ENCODE measurements around the gene RASA4B.
A peak's percentile ranks its signal among the peaks of the same experiment; 100 is the strongest.

Gene RASA4B

GRCh38 chr7:102453319-102453718 is 64.3 kb downstream of the RASA4B start:
- no peak overlapping the region for H3K18ac ChIP-seq (ENCODE audit: low read length)
- H4K91ac ChIP-seq (ENCODE audit: low read depth, low read length, poor library complexity) = no peak overlapping the region
- no peak overlapping the region for H2AFZ ChIP-seq (ENCODE audit: low read length)
- H3K4ac ChIP-seq (ENCODE audit: low read length) = no peak overlapping the region
- H3K79me1 ChIP-seq (ENCODE audit: low read depth, low read length) = no peaks in the 10 kb centered on the region
- H3K23ac ChIP-seq (ENCODE audit: low read depth, low read length, poor library complexity) = no peak overlapping the region
- no peak overlapping the region for H3K4me3 ChIP-seq (ENCODE audit: low read length in 2 of 2)
- H3K36me3 ChIP-seq (replicated peaks in 1 of 2; ENCODE audit: control insufficient read depth in 2 of 2, insufficient read depth in 2 of 2, low read length in 2 of 2) = peaks cover 19 to 36% of the 10 kb centered on the region in 2 donors
- no peak overlapping the region for H2AK5ac ChIP-seq (ENCODE audit: low read depth, low read length)
- H3K9me3 ChIP-seq (replicated peaks in 1 of 2; ENCODE audit: control insufficient read depth in 2 of 2, insufficient read depth in 1 of 2, low read depth in 1 of 2, low read length in 2 of 2) = no peaks in the 10 kb centered on the region
- no peak overlapping the region for H3K27ac ChIP-seq (replicated peaks; ENCODE audit: low read length)
- H3K27me3 ChIP-seq (ENCODE audit: control insufficient read depth in 3 of 3, insufficient read depth in 3 of 3, low read depth in 1 of 3, low read length in 3 of 3) = no peaks in the 10 kb centered on the region
- WGBS, 2 donors (ENCODE audit: extremely low coverage in 2 of 2, insufficient read length in 2 of 2, insufficient replicate concordance in 1 of 2) = no CpG with 5 or more reads among the region's 7 CpGs
- H2BK120ac ChIP-seq (ENCODE audit: low read depth, low read length) = no peak overlapping the region
- H2BK5ac ChIP-seq (ENCODE audit: low read length) = no peak overlapping the region
- H2BK12ac ChIP-seq (ENCODE audit: low read length) = no peak overlapping the region
- no peak overlapping the region for H3K14ac ChIP-seq (ENCODE audit: low read length)
- no peak overlapping the region for H3K4me2 ChIP-seq (ENCODE audit: insufficient read depth, low read length, poor library complexity, severe bottlenecking)
- no peak for DNase-seq (ENCODE audit: low spot score)
- H3K9ac ChIP-seq (ENCODE audit: low read depth, low read length, poor library complexity) = no peak overlapping the region
- peaks cover 5 to 7% of the 10 kb centered on the region in 2 donors for H3K4me1 ChIP-seq (ENCODE audit: control insufficient read depth in 2 of 2, insufficient read depth in 1 of 2, low read depth in 1 of 2, low read length in 2 of 2)
- no peak overlapping the region for H4K8ac ChIP-seq (ENCODE audit: low read depth, low read length)
- no peak overlapping the region for H2BK15ac ChIP-seq (ENCODE audit: low read length)

- Histone ChIP-seq H3K27me3 (ENCODE audit: control insufficient read depth in 3 of 3, insufficient read depth in 3 of 3, low read depth in 1 of 3, low read length in 3 of 3) (no peaks in the 10 kb centered on the region), H3K79me1 (ENCODE audit: low read depth, low read length) (no peaks in the 10 kb centered on the region), H3K23ac (ENCODE audit: low read depth, low read length, poor library complexity) (no peak overlapping the region), H3K14ac (ENCODE audit: low read length) (no peak overlapping the region), H2BK5ac (ENCODE audit: low read length) (no peak overlapping the region), H2AFZ (ENCODE audit: low read length) (no peak overlapping the region), H3K4ac (ENCODE audit: low read length) (no peak overlapping the region), H2BK15ac (ENCODE audit: low read length) (no peak overlapping the region), H3K4me2 (ENCODE audit: insufficient read depth, low read length, poor library complexity, severe bottlenecking) (no peak overlapping the region), H3K4me3 (ENCODE audit: low read length in 2 of 2) (no peak overlapping the region), H3K4me1 (ENCODE audit: control insufficient read depth in 2 of 2, insufficient read depth in 1 of 2, low read depth in 1 of 2, low read length in 2 of 2) (peaks cover 5 to 7% of the 10 kb centered on the region in 2 donors), H3K9ac (ENCODE audit: low read depth, low read length, poor library complexity) (no peak overlapping the region), H4K8ac (ENCODE audit: low read depth, low read length) (no peak overlapping the region), H3K36me3 (replicated peaks in 1 of 2; ENCODE audit: control insufficient read depth in 2 of 2, insufficient read depth in 2 of 2, low read length in 2 of 2) (peaks cover 12 to 36% of the 10 kb centered on the region in 2 donors), H3K18ac (ENCODE audit: low read length) (no peak overlapping the region), H4K91ac (ENCODE audit: low read depth, low read length, poor library complexity) (no peak overlapping the region), H2BK120ac (ENCODE audit: low read depth, low read length) (no peak overlapping the region), H2BK12ac (ENCODE audit: low read length) (no peak overlapping the region), H3K27ac (replicated peaks; ENCODE audit: low read length) (no peak overlapping the region), H3K9me3 (replicated peaks in 1 of 2; ENCODE audit: control insufficient read depth in 2 of 2, insufficient read depth in 1 of 2, low read depth in 1 of 2, low read length in 2 of 2) (no peaks in the 10 kb centered on the region), H2AK5ac (ENCODE audit: low read depth, low read length) (no peak overlapping the region)
- no peak for DNase-seq (ENCODE audit: low spot score)
- no CpG with 5 or more reads among the region's 6 CpGs for WGBS, 2 donors (ENCODE audit: extremely low coverage in 2 of 2, insufficient read length in 2 of 2, insufficient replicate concordance in 1 of 2)
Observed at GRCh38 chr7:102452451-102452850, 65.1 kb downstream of the RASA4B start.

GRCh38 chr7:102451371-102452054 is 66.1 kb downstream of the RASA4B start:
- Histone ChIP-seq H4K8ac (ENCODE audit: low read depth, low read length) (no peak overlapping the region), H3K36me3 (replicated peaks in 1 of 2; ENCODE audit: control insufficient read depth in 2 of 2, insufficient read depth in 2 of 2, low read length in 2 of 2) (peaks cover 12 to 36% of the 10 kb centered on the region in 2 donors), H3K27me3 (ENCODE audit: control insufficient read depth in 3 of 3, insufficient read depth in 3 of 3, low read depth in 1 of 3, low read length in 3 of 3) (no peaks in the 10 kb centered on the region), H4K91ac (ENCODE audit: low read depth, low read length, poor library complexity) (peak overlapping the region; percentile 19), H3K4me1 (ENCODE audit: control insufficient read depth in 2 of 2, insufficient read depth in 1 of 2, low read depth in 1 of 2, low read length in 2 of 2) (peaks cover 5 to 7% of the 10 kb centered on the region in 2 donors), H3K4me2 (ENCODE audit: insufficient read depth, low read length, poor library complexity, severe bottlenecking) (peak overlapping the region; percentile 21), H3K4ac (ENCODE audit: low read length) (peak overlapping the region; percentile 2), H2AFZ (ENCODE audit: low read length) (peak overlapping the region; percentile 28), H2BK5ac (ENCODE audit: low read length) (peak overlapping the region; percentile 27), H3K14ac (ENCODE audit: low read length) (peak overlapping the region; percentile 63), H3K27ac (replicated peaks; ENCODE audit: low read length) (peak overlapping the region; percentile 43), H2BK120ac (ENCODE audit: low read depth, low read length) (no peak overlapping the region), H3K23ac (ENCODE audit: low read depth, low read length, poor library complexity) (no peak overlapping the region), H2AK5ac (ENCODE audit: low read depth, low read length) (peak overlapping the region; percentile 28), H3K9me3 (replicated peaks in 1 of 2; ENCODE audit: control insufficient read depth in 2 of 2, insufficient read depth in 1 of 2, low read depth in 1 of 2, low read length in 2 of 2) (no peaks in the 10 kb centered on the region), H2BK12ac (ENCODE audit: low read length) (no peak overlapping the region), H2BK15ac (ENCODE audit: low read length) (no peak overlapping the region), H3K79me1 (ENCODE audit: low read depth, low read length) (no peaks in the 10 kb centered on the region), H3K4me3 (ENCODE audit: low read length in 2 of 2) (no peak overlapping the region), H3K18ac (ENCODE audit: low read length) (peak overlapping the region; percentile 76), H3K9ac (ENCODE audit: low read depth, low read length, poor library complexity) (no peak overlapping the region)
- DNase-seq (ENCODE audit: low spot score) = no peak
- WGBS, 2 donors (ENCODE audit: extremely low coverage in 2 of 2, insufficient read length in 2 of 2, insufficient replicate concordance in 1 of 2) = no CpG with 5 or more reads among the region's 23 CpGs

- Histone ChIP-seq H2AFZ (ENCODE audit: low read length) (no peak overlapping the region), H3K36me3 (replicated peaks in 1 of 2; ENCODE audit: control insufficient read depth in 2 of 2, insufficient read depth in 2 of 2, low read length in 2 of 2) (peaks cover 13 to 34% of the 10 kb centered on the region in 2 donors), H3K4me3 (ENCODE audit: low read length in 2 of 2) (no peak overlapping the region), H4K8ac (ENCODE audit: low read depth, low read length) (no peak overlapping the region), H3K27me3 (ENCODE audit: control insufficient read depth in 3 of 3, insufficient read depth in 3 of 3, low read depth in 1 of 3, low read length in 3 of 3) (no peaks in the 10 kb centered on the region), H3K4me1 (ENCODE audit: control insufficient read depth in 2 of 2, insufficient read depth in 1 of 2, low read depth in 1 of 2, low read length in 2 of 2) (peaks cover 5 to 7% of the 10 kb centered on the region in 2 donors), H3K9me3 (replicated peaks in 1 of 2; ENCODE audit: control insufficient read depth in 2 of 2, insufficient read depth in 1 of 2, low read depth in 1 of 2, low read length in 2 of 2) (no peaks in the 10 kb centered on the region), H3K4me2 (ENCODE audit: insufficient read depth, low read length, poor library complexity, severe bottlenecking) (no peak overlapping the region), H3K14ac (ENCODE audit: low read length) (no peak overlapping the region), H2BK12ac (ENCODE audit: low read length) (no peak overlapping the region), H2BK120ac (ENCODE audit: low read depth, low read length) (no peak overlapping the region), H3K4ac (ENCODE audit: low read length) (no peak overlapping the region), H4K91ac (ENCODE audit: low read depth, low read length, poor library complexity) (no peak overlapping the region), H3K9ac (ENCODE audit: low read depth, low read length, poor library complexity) (no peak overlapping the region), H2BK5ac (ENCODE audit: low read length) (no peak overlapping the region), H3K79me1 (ENCODE audit: low read depth, low read length) (no peaks in the 10 kb centered on the region), H2AK5ac (ENCODE audit: low read depth, low read length) (no peak overlapping the region), H3K27ac (replicated peaks; ENCODE audit: low read length) (no peak overlapping the region), H2BK15ac (ENCODE audit: low read length) (no peak overlapping the region), H3K18ac (ENCODE audit: low read length) (no peak overlapping the region), H3K23ac (ENCODE audit: low read depth, low read length, poor library complexity) (no peak overlapping the region)
- no CpG with 5 or more reads among the region's 6 CpGs for WGBS, 2 donors (ENCODE audit: extremely low coverage in 2 of 2, insufficient read length in 2 of 2, insufficient replicate concordance in 1 of 2)
- no peak for DNase-seq (ENCODE audit: low spot score)
Observed at GRCh38 chr7:102450242-102450641, 67.3 kb downstream of the RASA4B start.
